DND-41 (cell line): Measurements from ENCODE around the gene FBLIM1.

Source experiments
- EZH2 ChIP-seq: IDR thresholded peaks from 3 replicates; pipeline ENCODE4 v1.6.1; 2012; ENCODE audit warnings: borderline replicate concordance, low read depth, mild to moderate bottlenecking, moderate library complexity, low read length, inconsistent platforms; ENCODE audit not compliant: severe bottlenecking
- TF ChIP-seq, protein P1 (sequence below): IDR thresholded peaks from 2 replicates; pipeline ENCODE4 v1.5.1; 2012; ENCODE audit warnings: borderline replicate concordance, low read length, moderate library complexity, mild to moderate bottlenecking; ENCODE audit not compliant: poor library complexity, severe bottlenecking; ENCODE audit errors: extremely low read depth

DNA sequence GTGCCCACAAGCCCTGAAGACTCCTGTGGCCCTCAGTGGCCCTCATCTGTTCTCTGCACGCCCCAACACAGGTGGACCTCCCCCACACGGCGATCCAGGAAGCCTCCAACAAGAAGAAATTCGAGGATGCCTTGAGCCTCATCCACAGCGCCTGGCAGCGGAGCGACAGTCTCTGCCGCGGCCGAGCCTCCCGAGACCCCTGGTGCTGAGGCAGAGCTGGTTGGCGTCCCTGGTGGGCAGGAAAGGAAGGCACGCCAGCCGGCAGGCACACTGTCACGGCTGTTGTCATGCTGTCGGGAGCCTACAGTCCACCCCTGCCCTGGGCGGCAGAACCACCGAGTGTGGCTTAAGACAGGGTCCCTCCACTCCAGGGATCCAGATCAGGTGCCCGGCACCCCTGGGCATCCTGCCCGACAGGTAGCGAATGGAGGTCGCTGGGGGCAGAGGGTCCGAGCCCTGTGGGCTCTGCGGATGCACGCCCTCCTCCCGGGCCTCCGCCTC, 24.8 kb upstream of the FBLIM1 start:
- TF ChIP-seq, protein P1, sequence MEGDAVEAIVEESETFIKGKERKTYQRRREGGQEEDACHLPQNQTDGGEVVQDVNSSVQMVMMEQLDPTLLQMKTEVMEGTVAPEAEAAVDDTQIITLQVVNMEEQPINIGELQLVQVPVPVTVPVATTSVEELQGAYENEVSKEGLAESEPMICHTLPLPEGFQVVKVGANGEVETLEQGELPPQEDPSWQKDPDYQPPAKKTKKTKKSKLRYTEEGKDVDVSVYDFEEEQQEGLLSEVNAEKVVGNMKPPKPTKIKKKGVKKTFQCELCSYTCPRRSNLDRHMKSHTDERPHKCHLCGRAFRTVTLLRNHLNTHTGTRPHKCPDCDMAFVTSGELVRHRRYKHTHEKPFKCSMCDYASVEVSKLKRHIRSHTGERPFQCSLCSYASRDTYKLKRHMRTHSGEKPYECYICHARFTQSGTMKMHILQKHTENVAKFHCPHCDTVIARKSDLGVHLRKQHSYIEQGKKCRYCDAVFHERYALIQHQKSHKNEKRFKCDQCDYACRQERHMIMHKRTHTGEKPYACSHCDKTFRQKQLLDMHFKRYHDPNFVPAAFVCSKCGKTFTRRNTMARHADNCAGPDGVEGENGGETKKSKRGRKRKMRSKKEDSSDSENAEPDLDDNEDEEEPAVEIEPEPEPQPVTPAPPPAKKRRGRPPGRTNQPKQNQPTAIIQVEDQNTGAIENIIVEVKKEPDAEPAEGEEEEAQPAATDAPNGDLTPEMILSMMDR, result no peak
- no peak for TF ChIP-seq EZH2
